Prostate gland (tissue), 2 donors: ENCODE data around the gene NAT14.

Source experiments
- CTCF ChIP-seq, 4 experiments: fragments of 200-600 bp in 2 of 4; fragments of 450-650 bp in 2 of 4; sonication (generic) in 2 of 4; IDR thresholded peaks; 1 replicate in 3 of 4; 2 replicates in 1 of 4; pipeline ENCODE4 v1.5.1; 2016 to 2019; ENCODE audit warnings: antibody characterized with exemption in 4 of 4, mild to moderate bottlenecking in 2 of 4, moderate library complexity in 2 of 4
- POLR2A ChIP-seq: fragments of 450-650 bp; IDR thresholded peaks from one replicate; pipeline ENCODE4 v1.6.1; 2016; ENCODE audit warnings: antibody characterized with exemption, mild to moderate bottlenecking

GRCh38 chr19:55477905-55478304 lies 7.1 kb upstream of the NAT14 start:
- TF ChIP-seq CTCF (IDR thresholded peaks at IDR 0.05) (no peak), POLR2A (no peak)
